HFFc6 (cell line): ENCODE measurements around the gene CFAP68. TPM values are rescaled to one million over a fixed set of nuclear protein-coding genes. Genes with fewer than 3 reads are reported as not detected.

Source experiments
- DNase-seq: peaks from one replicate; pipeline ENCODE4 v3.0.0-alpha.2; 2018
- H3K27ac Mint-ChIP-seq: 2 replicates; pipeline ENCODE4 v1.8.0; 2020; ENCODE audit warnings: mild to moderate bottlenecking, mixed read lengths
- H3K27me3 Mint-ChIP-seq: 2 replicates; pipeline ENCODE4 v1.8.0; 2021; ENCODE audit warnings: mild to moderate bottlenecking, moderate library complexity, mixed read lengths; ENCODE audit not compliant: insufficient read depth
- H3K36me3 Mint-ChIP-seq: 2 replicates; pipeline ENCODE4 v1.8.0; 2021; ENCODE audit warnings: low read depth, mixed read lengths
- H3K4me1 Mint-ChIP-seq: 2 replicates; pipeline ENCODE4 v1.8.0; 2020; ENCODE audit warnings: low read depth, mixed read lengths
- H3K4me3 Mint-ChIP-seq: 2 replicates; pipeline ENCODE4 v1.8.0; 2020; ENCODE audit warnings: mild to moderate bottlenecking, moderate library complexity, mixed read lengths
- H3K9me3 Mint-ChIP-seq: 2 replicates; pipeline ENCODE4 v1.8.0; 2020; ENCODE audit warnings: mild to moderate bottlenecking, mixed read lengths
- total RNA-seq, 6 experiments: library from RNA; stranded (reverse); fragmentation: NEBNext Ultra II Directional; extraction: Animal tissue kit (Norgen Biotek cat#: 25700); gene quantifications; 2 replicates in 1 of 6; 3 replicates in 5 of 6; pipeline ENCODE4 v1.2.3, GENCODE V29; 2021
- TF ChIP-seq, protein P1 (sequence below): fragments of 200-600 bp; sonication (generic); IDR thresholded peaks from 2 replicates; pipeline ENCODE4 v1.5.0; 2021; ENCODE audit warnings: antibody characterized with exemption, mild to moderate bottlenecking

CFAP68 gene
- total RNA-seq, 6 experiments from 2014 or later = 10.3 to 15.6 (median 12.5) TPM

DNA sequence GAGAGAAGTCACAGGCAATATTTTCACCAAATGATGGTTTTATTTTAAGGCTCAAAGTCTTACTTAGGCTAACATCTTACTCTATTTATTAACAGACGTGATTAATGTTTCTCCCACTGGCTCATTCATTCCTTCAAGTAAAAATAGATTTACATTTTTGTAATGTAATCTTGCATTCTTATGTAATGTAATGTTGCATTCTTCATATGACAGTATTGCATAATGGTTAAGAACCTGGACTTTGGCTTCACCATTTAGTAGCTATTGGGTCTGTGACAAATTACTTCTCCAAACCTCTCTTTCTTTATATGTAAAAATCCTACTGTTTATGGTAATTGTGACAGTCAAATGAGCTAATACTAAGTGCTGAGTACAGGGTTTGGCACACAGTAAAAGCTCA, 54.5 kb downstream of the CFAP68 start:
- no peak overlapping the region for H3K4me3 Mint-ChIP-seq
- DNase-seq = no peak
- no peak overlapping the region for H3K27ac Mint-ChIP-seq
- no peaks in the 10 kb centered on the region for H3K27me3 Mint-ChIP-seq
- no peaks in the 10 kb centered on the region for H3K36me3 Mint-ChIP-seq
- TF ChIP-seq, protein P1, sequence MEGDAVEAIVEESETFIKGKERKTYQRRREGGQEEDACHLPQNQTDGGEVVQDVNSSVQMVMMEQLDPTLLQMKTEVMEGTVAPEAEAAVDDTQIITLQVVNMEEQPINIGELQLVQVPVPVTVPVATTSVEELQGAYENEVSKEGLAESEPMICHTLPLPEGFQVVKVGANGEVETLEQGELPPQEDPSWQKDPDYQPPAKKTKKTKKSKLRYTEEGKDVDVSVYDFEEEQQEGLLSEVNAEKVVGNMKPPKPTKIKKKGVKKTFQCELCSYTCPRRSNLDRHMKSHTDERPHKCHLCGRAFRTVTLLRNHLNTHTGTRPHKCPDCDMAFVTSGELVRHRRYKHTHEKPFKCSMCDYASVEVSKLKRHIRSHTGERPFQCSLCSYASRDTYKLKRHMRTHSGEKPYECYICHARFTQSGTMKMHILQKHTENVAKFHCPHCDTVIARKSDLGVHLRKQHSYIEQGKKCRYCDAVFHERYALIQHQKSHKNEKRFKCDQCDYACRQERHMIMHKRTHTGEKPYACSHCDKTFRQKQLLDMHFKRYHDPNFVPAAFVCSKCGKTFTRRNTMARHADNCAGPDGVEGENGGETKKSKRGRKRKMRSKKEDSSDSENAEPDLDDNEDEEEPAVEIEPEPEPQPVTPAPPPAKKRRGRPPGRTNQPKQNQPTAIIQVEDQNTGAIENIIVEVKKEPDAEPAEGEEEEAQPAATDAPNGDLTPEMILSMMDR = no peak
- no peaks in the 10 kb centered on the region for H3K9me3 Mint-ChIP-seq
- H3K4me1 Mint-ChIP-seq = peaks cover 48% of the 10 kb centered on the region

DNA sequence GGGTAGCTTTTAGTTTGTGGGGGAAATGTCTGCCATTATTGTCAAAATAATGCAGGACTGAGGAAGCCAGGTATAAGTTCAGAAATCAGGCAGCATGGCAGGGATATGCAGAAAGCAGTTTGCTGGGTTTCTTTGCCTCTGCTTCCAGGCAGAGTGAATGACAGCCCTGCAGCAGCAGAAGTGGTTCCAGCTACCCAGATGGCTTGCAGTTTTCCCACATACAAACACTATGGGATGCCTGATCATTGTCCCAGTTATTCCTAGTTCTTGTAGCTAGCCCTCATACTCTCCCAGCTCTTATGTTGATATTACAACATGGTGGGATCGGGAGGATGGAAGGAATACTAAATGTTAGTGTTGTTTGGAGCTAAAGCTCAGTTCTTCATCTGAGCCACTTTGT, 55.0 kb downstream of the CFAP68 start:
- H3K36me3 Mint-ChIP-seq = no peaks in the 10 kb centered on the region
- no peak overlapping the region for H3K27ac Mint-ChIP-seq
- no peaks in the 10 kb centered on the region for H3K27me3 Mint-ChIP-seq
- H3K4me1 Mint-ChIP-seq = peaks cover 52% of the 10 kb centered on the region
- DNase-seq = no peak
- TF ChIP-seq, protein P1 = no peak
- no peak overlapping the region for H3K4me3 Mint-ChIP-seq
- H3K9me3 Mint-ChIP-seq = no peaks in the 10 kb centered on the region

Other genes with a start within 250 kb of the CFAP68 start
- gene PPP2R1B, start 113.2 kb upstream of the CFAP68 start, total RNA-seq = 10 to 100 TPM; 41.6 to 50.9 (median 44.3) TPM
- 10 to 100 TPM; 31.1 to 44.2 (median 36.5) TPM for gene ALG9, start 8.0 kb upstream of the CFAP68 start, total RNA-seq
- gene FDXACB1, start 376 bp upstream of the CFAP68 start, total RNA-seq = 1 to 10 TPM; 1.4 to 2.4 (median 2.0) TPM
- gene CRYAB, start 32.2 kb downstream of the CFAP68 start, total RNA-seq = 100 to 1,000 TPM in 4 of 6 experiments, 10 to 100 TPM in 2; 49.6 to 125 (median 103) TPM
- gene HSPB2, start 33.2 kb downstream of the CFAP68 start, total RNA-seq = 1 to 10 TPM; 1.7 to 7.8 (median 5.4) TPM
- under 1 TPM; 0.35 to 0.96 (median 0.64) TPM for gene C11orf52, start 39.4 kb downstream of the CFAP68 start, total RNA-seq
- gene DIXDC1, start 57.8 kb downstream of the CFAP68 start, total RNA-seq = 10 to 100 TPM in 1 of 6 experiments, 1 to 10 TPM in 5; 8.4 to 11.2 (median 9.7) TPM
- 10 to 100 TPM; 35.9 to 44.2 (median 42.1) TPM for gene DLAT, start 145.9 kb downstream of the CFAP68 start, total RNA-seq
- 1 to 10 TPM in 4 of 6 experiments, under 1 TPM in 2; 0.59 to 1.5 (median 1.1) TPM for gene PIH1D2, start 194.5 kb downstream of the CFAP68 start, total RNA-seq
- gene NKAPD1, start 194.8 kb downstream of the CFAP68 start, total RNA-seq = 10 to 100 TPM; 17.0 to 22.2 (median 19.8) TPM
- gene TIMM8B, start 207.2 kb downstream of the CFAP68 start, total RNA-seq = 10 to 100 TPM; 54.7 to 78.5 (median 64.2) TPM
- gene SDHD, start 207.3 kb downstream of the CFAP68 start, total RNA-seq = 100 to 1,000 TPM in 1 of 6 experiments, 10 to 100 TPM in 5; 81.8 to 105 (median 91.5) TPM